Endothelial cell of umbilical vein (primary cell): ENCODE results near the gene RBM47. TPM values are rescaled to one million over a fixed set of nuclear protein-coding genes. Genes with fewer than 3 reads are reported as not detected.

Experiments
- BruUV-seq: library from RNA; stranded (reverse); fragments of 400-500 nt; replicated peaks from 2 replicates; lab custom pipeline; 2021; lab: Mats Ljungman, UMichigan
- CTCF ChIA-PET: fragments of 300-600, 350-600 bp; sonication (Branson Sonifier 250); formaldehyde crosslinking; loops from one replicate; lab custom pipeline; 2021; ENCODE audit warnings: antibody characterized with exemption, inconsistent platforms; lab: Charles Lee
- POLR2A ChIA-PET: fragments of 300-600, 350-600 bp; sonication (Branson Sonifier 250); formaldehyde crosslinking; loops from one replicate; lab custom pipeline; 2021; ENCODE audit warnings: antibody characterized with exemption, inconsistent platforms; lab: Charles Lee
- DNase-seq: peaks from one replicate; pipeline ENCODE4 v3.0.0-alpha.2; 2011; ENCODE audit warnings: low read depth, low spot score
- FAIRE-seq: peaks from 2 replicates; lab custom pipeline; 2011; peaks lifted over from hg19 to GRCh38; lab: Jason Lieb, UNC
- H2AFZ ChIP-seq: 2 replicates; pipeline ENCODE4 v1.6.0; 2012; ENCODE audit warnings: low read depth, low read length, control low read depth, inconsistent platforms
- H3K27ac ChIP-seq: 2 replicates; pipeline ENCODE4 v1.5.1; 2011; ENCODE audit warnings: low read depth, mild to moderate bottlenecking, control low read depth, low read length, moderate library complexity; ENCODE audit not compliant: insufficient read depth
- H3K27me3 ChIP-seq, 2 experiments: 2 replicates each; pipeline versions ENCODE4 v1.6.0 to v1.6.1; 2011; ENCODE audit warnings: low read length in 2 of 2, mixed read lengths in 1 of 2; ENCODE audit not compliant: control insufficient read depth in 2 of 2, insufficient read depth in 2 of 2
- H3K36me3 ChIP-seq, 2 experiments: 2 replicates in 1 of 2; 3 replicates in 1 of 2; pipeline ENCODE4 v1.5.1; 2011; ENCODE audit warnings: low read length in 2 of 2, mild to moderate bottlenecking in 1 of 2, moderate library complexity in 1 of 2; ENCODE audit not compliant: control insufficient read depth in 2 of 2, insufficient read depth in 2 of 2; ENCODE audit errors: extremely low read depth in 1 of 2
- H3K4me1 ChIP-seq: 3 replicates; pipeline ENCODE4 v1.5.1; 2011; ENCODE audit warnings: mild to moderate bottlenecking, low read length; ENCODE audit not compliant: control insufficient read depth, insufficient read depth; ENCODE audit errors: extremely low read depth
- H3K4me2 ChIP-seq: 2 replicates; pipeline ENCODE4 v1.6.1; 2011; ENCODE audit warnings: low read length, control low read depth, mixed read lengths; ENCODE audit not compliant: insufficient read depth
- H3K4me3 ChIP-seq, 3 experiments: fragments of 200-600 bp in 1 of 3; sonication (generic), shearing (Covaris generic) in 1 of 3; replicated peaks in 1 of 3; 2 replicates each; pipeline ENCODE4 v1.5.1; 2011 to 2016; ENCODE audit warnings: control low read depth in 3 of 3, low read length in 3 of 3, mild to moderate bottlenecking in 2 of 3, inconsistent platforms in 1 of 3, low read depth in 1 of 3, moderate library complexity in 1 of 3; ENCODE audit not compliant: insufficient read depth in 1 of 3
- H3K79me2 ChIP-seq: 2 replicates; pipeline ENCODE4 v1.6.0; 2012; ENCODE audit warnings: low read length, inconsistent platforms; ENCODE audit not compliant: control insufficient read depth, insufficient read depth
- H3K9ac ChIP-seq: replicated peaks from 2 replicates; pipeline ENCODE3; 2011; ENCODE audit warnings: low read length, control low read depth; ENCODE audit not compliant: insufficient read depth; ENCODE audit errors: extremely low read depth
- H3K9me1 ChIP-seq: replicated peaks from 3 replicates; pipeline ENCODE4 v1.6.0; 2011; ENCODE audit warnings: mild to moderate bottlenecking, low read length; ENCODE audit not compliant: control insufficient read depth, insufficient read depth; ENCODE audit errors: extremely low read depth
- H3K9me3 ChIP-seq: replicated peaks from 2 replicates; pipeline ENCODE4 v1.5.1; 2012; ENCODE audit warnings: low read length, inconsistent platforms; ENCODE audit not compliant: control insufficient read depth, insufficient read depth
- H4K20me1 ChIP-seq: replicated peaks from 2 replicates; pipeline ENCODE3; 2011; ENCODE audit warnings: mild to moderate bottlenecking, low read length; ENCODE audit not compliant: control insufficient read depth, insufficient read depth; ENCODE audit errors: extremely low read depth
- CTCF ChIP-seq, 2 donors: IDR thresholded peaks; 1 replicate in 1 of 2; 2 replicates in 1 of 2; pipeline ENCODE4 v1.5.1; 2011; ENCODE audit warnings: low read length in 2 of 2, mild to moderate bottlenecking in 2 of 2, moderate library complexity in 2 of 2, control low read depth in 1 of 2, inconsistent platforms in 1 of 2, low read depth in 1 of 2; ENCODE audit not compliant: insufficient read depth in 1 of 2; ENCODE audit errors: extremely low read depth in 1 of 2
- EZH2 ChIP-seq: IDR thresholded peaks from 2 replicates; pipeline ENCODE4 v1.6.1; 2012; ENCODE audit warnings: borderline replicate concordance, low read depth, mild to moderate bottlenecking, moderate library complexity, low read length, inconsistent platforms; ENCODE audit not compliant: severe bottlenecking
- FOS ChIP-seq: IDR thresholded peaks from 2 replicates; pipeline ENCODE4 v1.6.1; 2011; ENCODE audit warnings: mild to moderate bottlenecking, low read length, moderate library complexity, borderline replicate concordance; ENCODE audit not compliant: insufficient read depth
- GATA2 ChIP-seq: IDR thresholded peaks from 2 replicates; pipeline ENCODE4 v1.7.0; 2011; ENCODE audit warnings: low read depth, mild to moderate bottlenecking, moderate library complexity, mixed read lengths, low read length; ENCODE audit not compliant: insufficient read length, insufficient read depth
- JUN ChIP-seq: IDR thresholded peaks from 2 replicates; pipeline ENCODE4 v1.6.1; 2011; ENCODE audit warnings: borderline replicate concordance, low read depth; ENCODE audit not compliant: insufficient read length, insufficient read depth
- MAX ChIP-seq: IDR thresholded peaks from 2 replicates; pipeline ENCODE4 v1.6.1; 2011; ENCODE audit not compliant: insufficient read depth, insufficient read length
- MYC ChIP-seq: IDR thresholded peaks from one replicate; pipeline ENCODE4 v1.6.1; 2011; ENCODE audit warnings: mild to moderate bottlenecking, low read depth, low read length
- POLR2A ChIP-seq: IDR thresholded peaks from 2 replicates; pipeline ENCODE4 v1.6.1; 2012; ENCODE audit warnings: low read depth, mild to moderate bottlenecking, control low read depth, low read length
- POLR2AphosphoS5 ChIP-seq: IDR thresholded peaks from 2 replicates; pipeline ENCODE4 v1.6.1; 2012; ENCODE audit warnings: low read depth, mild to moderate bottlenecking, control low read depth, low read length, moderate library complexity; ENCODE audit not compliant: insufficient read depth
- dilution Hi-C: fragments of 300-500 bp; cut with MboI; formaldehyde crosslinking; loops from one replicate; pipeline ENCODE4 v1.15.0; 2019; ENCODE audit warnings: low sequenced_read_pairs; ENCODE audit not compliant: extremely low pct_ligation_motif_present
- intact Hi-C: fragments of 100-400 bp; cut with micrococcal nuclease; formaldehyde crosslinking; loops from one replicate; pipeline ENCODE4 v1.10.0; 2022
- polyA plus RNA-seq, 4 experiments: library from polyadenylated mRNA; depleted of rRNA in 3 of 4; stranded (reverse) in 3 of 4; unstranded in 1 of 4; fragments of >200 nt; gene quantifications; 2 replicates each; pipeline versions ENCODE4 v1.2.1 to v1.2.3, GENCODE V29; 2011 to 2012; ENCODE audit warnings: missing spikeins in 1 of 4
- total RNA-seq: library from RNA; stranded (reverse); gene quantifications from 2 replicates; pipeline ENCODE4 v1.2.3, GENCODE V29; 2021

Gene RBM47
- total and polyA plus RNA-seq, 2 donors (not counting 3 experiments of a cell fraction or from before 2014, with no cell fraction given): not detected

DNA sequence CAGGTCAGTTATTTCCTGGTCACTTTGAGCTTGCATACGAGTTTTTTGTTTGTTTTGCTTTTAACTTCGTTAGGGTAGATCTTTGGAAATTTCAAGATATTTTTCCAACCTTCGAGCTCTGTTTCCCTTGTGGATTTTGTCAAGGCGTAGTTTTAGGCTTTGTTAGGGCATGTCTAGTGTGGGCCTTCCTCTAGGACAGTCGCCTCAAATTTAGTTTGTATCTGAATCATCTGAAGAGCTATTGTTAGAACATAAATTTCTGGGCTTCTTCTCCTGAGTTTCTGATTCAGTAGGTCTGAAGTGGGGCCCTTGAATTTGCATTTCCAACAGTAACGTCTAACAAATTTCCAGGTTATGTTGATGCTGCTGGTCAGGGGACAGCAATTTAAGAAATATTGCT, 48.8 kb upstream of the RBM47 start:
- Histone ChIP-seq H3K4me3 (no peak overlapping the region), H3K4me1 (peaks cover under 1% of the 10 kb centered on the region), H4K20me1 (no peaks in the 10 kb centered on the region), H3K27me3 (peaks cover 2 to 6% of the 10 kb centered on the region in 2 experiments), H3K27ac (no peak overlapping the region), H2AFZ (no peak overlapping the region), H3K9ac (no peak overlapping the region), H3K36me3 (no peaks in the 10 kb centered on the region), H3K79me2 (no peaks in the 10 kb centered on the region), H3K9me3 (no peaks in the 10 kb centered on the region), H3K9me1 (no peaks in the 10 kb centered on the region), H3K4me2 (no peak overlapping the region)
- POLR2A ChIA-PET: no interaction called here
- CTCF ChIA-PET: no interaction called here
- dilution Hi-C loops: no loop called here
- FAIRE-seq: no peak
- TF ChIP-seq POLR2A (no peak), JUN (no peak), FOS (no peak), GATA2 (no peak), CTCF (IDR thresholded peaks at IDR 0.05; ENCODE audit: extremely low read depth in 1 of 2, insufficient read depth in 1 of 2, low read depth in 1 of 2, low read length in 2 of 2) (no peak), MAX (no peak), POLR2AphosphoS5 (no peak), EZH2 (no peak), MYC (no peak)
- BruUV-seq: no TSS peak
- DNase-seq: no peak
- intact Hi-C loops: no loop called here
